GM19328 (cell line): ENCODE measurements around the gene BAZ1A.
"Not testable (repeated sequence)": the region's sequence is repeated elsewhere in the genome, so short reads cannot be mapped to it uniquely, and the experiment has no call there.

Source experiments
- ATAC-seq: cut with Tn5 transposase; IDR thresholded peaks from one replicate; pipeline ENCODE4 v1.9.1; 2021; ENCODE audit warnings: mild to moderate bottlenecking, moderate library complexity; ENCODE audit not compliant: unreplicated experiment

The BAZ1A gene

DNA sequence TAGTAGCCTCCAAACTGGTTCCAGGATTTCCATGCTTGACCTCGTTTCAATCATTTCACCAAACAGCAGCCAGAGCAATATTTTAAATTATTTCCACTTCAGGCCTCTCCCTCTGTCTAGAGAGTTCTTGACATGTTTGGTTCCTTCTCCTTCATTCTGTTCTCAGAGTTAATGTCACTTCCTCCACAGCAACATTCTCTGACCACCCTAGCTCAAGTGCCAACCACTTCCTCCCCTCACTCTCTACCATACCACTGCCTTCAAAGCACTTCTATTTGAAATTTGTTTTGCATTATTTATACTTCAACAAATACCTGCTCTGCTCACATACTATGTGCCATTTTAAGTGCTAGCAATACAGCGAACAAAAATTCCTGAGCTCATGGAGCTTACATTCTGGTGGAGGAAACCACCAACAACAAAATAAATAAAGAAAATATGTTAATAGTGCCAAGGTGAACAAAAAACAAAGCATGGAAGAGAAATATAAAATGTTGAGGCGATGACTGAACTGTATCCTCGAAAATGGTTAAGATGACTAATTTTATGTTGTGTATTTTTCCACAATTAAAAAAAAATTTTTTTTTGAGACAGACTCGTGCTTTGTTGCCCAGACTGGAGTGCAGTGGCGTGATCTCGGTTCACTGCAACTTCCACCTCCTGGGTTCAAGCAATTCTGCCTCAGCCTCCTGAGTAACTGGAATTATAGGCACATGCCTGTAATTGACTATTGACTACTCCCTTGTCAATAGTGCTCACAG, 17.3 kb downstream of the BAZ1A start:
- no peak for ATAC-seq

DNA sequence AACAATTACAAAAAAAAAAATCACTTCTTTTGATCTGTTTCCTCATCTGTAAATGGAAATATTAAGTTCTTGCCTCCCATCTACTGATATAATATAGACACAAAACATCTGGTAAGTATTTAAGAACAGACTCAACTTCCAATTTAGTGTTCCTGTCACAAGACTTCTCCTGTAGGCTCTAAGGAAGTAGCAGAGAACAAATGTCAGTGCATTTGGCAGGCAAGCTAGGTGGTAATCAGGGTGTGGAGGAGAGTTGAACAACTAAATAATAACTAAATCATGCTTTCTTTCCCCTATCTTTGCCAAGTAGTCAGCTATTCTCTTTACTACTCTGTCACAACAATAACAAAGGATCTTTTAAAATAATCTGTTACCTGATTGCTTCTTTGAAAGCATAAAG, 22.1 kb downstream of the BAZ1A start:
- ATAC-seq, result no peak

DNA sequence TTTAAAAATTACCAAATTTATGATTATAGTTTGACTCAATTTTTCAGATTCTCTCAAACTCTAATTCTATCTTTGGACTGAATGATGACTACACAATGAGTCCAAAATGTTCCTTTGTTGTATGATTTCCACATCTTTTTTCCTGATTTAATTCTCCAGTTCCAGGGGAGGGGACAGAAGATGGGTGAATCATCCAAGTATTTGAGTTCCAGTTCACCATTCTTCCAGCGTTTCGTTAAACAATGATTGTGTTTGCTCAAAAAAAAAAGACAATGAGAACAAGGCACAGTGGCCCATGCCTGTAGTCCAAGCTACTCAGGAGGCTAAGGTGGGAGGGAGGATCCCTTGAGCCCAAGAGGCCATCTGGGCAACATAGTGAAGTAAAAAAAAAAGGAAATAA, 23.8 kb downstream of the BAZ1A start:
- ATAC-seq, result no peak

DNA sequence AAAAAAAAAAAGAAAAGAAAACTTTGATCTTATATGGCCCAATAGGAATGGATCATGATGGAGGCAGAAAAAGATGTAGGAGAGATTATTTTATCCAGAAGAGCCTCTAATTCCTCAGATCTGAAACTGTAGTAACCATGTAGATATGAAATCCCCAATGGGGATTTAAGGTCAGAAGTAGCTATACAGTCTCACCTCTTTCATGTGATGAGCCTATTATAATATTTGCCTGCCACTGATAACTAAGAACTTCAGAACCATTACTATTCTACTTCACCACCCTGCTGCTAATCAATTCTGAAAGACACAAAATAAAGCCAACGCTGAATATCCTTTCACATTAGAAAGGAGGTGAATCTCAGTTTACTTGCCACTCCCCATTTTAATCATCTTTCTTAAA, 29.3 kb downstream of the BAZ1A start:
- ATAC-seq, result no peak

DNA sequence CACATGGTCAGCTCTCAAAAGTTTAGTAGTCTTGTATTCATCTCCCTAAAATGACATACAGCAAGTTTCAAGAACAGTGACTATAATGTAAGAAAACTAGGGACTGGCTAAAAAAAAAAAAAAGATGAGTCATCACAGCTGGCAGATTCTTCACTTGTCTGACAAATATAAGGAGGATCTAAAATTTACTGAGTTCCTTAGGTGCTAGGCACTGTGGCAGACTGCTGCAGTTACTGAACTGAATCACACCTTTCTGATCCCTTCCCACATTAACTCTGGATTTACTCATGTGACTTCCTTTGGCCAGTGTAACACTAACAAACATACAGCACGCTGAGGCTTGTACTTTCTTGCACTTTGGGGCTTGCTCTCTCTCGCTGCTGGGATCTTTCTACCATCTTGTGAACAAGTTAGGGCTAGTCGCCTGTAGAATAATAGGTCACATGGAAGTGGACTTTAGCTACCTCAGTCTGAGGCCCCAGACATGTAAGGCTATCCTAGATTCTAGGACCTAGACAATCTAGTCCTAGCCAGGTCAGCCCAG, 32.1 kb downstream of the BAZ1A start:
- ATAC-seq, result no peak

DNA sequence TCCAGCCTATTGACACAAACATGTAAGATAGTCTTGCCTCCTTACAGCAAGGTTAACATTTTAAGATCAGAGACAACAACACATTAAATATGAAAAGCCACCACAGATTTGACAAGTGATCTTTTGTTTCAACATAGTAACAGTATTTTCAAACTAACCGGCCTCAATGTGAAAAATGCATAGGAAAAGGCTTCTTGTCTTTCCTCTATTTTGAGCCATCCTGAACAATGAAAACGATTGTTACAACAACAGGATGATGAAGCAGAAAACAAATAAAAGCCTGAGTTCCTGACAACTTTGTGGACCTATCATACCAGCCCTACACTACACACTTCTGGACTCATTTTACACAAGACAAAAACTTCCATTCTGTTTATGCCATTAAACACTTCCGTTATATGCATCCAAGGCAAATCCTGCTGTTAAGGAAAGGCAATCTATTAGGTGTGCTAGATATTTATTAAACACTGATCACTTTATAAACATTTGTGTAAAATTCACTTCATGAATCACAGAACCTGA, 37.3 kb downstream of the BAZ1A start:
- no peak for ATAC-seq

DNA sequence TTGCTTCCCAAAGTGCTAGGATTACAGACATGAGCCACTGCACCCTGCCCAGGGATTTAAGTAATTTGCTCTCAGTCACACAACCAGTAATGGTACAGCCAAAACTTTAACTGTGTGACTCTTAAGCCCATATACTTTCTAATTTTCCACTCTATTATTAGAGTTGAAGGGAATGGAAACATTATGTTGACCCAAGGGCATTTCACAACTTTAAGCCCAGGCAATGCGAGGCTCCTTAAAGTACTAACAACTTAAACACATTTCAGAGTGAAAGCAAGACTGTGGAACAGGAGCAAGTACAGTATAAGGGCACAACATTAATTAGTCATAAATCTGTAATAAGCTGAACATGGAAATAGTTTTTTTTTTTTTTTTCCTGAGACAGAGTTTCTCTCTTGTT, 39.8 kb downstream of the BAZ1A start:
- no peak for ATAC-seq

DNA sequence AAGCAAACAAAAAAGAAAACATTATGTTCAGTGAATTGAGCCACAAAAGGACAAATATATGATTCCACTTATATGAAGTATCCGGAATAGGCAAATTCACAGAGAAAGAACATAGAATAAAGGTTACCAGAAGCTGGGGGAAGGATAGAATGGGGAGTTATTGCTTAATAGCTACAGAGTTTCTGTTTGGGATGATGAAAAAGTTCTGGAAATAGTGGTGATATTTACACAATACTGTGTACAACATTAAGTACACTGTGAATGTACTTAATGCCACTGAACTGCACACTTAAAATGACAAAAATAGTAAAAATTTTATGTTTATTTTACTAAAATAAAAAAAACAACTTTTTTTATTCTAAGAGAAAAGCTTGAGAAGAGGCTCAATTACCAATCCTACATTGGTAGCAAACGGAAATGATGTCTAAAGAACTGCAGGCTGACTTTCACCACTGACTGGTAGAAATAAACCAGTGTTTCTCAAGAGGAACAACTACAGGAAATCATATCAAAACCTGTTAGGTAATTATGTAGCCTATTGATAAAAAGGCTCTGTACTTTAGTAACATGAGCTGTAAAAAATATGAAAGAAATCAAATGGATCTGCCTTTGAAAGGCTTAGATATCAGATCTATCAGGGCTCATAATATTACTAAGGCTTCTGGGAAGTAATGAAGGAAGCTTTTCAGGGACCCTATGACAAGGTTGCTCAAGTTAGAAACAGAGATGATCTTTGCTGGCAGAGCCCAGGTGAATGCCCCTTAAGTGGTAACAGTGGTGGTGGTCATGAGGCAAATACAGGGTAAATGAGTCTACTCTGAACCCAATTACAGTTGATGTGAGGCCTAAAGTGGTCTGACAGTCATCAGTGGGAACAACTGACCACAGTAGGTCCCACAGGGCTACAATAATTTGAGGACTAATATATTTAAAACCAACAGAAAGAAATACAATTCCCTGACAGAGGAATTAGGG, 41.3 kb downstream of the BAZ1A start:
- no peak for ATAC-seq

DNA sequence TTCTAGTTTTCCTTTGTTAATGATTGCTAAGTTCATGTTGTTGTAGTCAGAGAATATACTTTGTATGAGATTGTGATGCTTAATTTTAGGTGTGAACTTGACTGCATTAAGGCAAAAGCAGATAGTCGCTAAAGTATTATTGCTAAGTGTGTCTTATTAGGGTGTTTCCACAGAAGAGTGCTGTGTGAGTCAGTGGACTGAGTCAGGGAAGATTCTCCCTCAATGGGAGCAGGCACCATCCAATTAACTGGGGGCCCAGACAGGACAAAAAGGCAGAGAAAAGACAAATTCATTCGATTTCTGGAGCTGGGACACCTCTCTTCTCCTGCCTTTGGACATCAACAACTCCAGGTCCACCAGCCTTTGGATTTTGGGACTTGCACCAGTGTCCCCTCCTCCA, 48.5 kb downstream of the BAZ1A start:
- no peak for ATAC-seq

DNA sequence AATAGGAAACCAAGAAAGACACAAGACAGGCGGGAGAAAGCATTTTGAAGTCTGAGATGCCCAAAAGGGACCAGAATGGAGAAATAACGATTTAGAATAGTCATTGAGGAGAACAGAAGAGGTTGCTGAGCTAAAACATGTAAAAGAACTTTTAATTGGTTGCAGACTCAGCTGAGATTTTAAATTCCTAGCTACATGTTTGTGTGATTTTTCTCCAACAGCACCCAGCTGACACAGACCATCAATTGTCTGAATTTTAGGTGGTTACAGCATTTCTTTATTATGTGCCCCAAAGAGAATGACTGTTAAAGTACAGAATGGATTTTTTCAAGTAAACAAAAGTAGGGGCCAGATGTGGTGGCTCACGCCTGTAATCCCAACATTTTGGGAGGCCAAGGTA, 50.3 kb downstream of the BAZ1A start:
- no peak for ATAC-seq

DNA sequence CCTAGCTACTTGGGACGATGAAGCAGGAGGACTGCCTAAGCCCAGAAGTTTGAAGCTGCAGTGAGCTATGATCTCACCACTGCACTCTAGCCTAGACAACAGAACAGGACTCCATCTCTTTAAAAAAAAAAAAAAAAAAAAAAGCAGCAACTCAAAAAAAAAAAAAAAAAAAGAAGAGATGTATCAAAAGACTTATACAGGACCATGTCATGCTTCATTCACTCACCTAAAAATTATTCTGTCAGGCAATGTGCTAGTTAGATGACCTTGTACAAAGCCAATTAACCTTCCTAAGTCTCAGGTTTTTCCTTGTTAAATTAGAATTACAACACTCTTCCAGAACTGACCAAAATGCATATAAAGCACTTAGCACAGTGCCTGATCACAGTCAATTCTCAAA, 50.9 kb downstream of the BAZ1A start:
- ATAC-seq, result no peak

DNA sequence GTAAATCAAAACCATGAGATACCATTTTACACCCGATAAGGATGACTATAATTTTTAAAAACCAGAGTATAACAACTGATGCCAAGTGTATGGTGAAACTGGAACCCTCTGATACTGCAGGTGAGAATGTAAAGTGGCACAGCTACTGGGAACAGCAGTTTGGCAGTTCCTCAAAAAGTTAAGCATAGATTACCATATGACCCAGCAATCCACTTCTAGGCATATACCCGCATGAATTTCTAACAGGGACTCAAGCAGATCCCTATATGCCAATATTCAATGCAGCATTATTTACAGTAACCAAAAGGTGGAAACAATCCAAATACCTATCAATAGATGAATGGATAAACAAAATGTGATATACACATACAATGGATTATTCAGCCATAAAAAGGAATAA, 57.4 kb downstream of the BAZ1A start:
- no peak for ATAC-seq

DNA sequence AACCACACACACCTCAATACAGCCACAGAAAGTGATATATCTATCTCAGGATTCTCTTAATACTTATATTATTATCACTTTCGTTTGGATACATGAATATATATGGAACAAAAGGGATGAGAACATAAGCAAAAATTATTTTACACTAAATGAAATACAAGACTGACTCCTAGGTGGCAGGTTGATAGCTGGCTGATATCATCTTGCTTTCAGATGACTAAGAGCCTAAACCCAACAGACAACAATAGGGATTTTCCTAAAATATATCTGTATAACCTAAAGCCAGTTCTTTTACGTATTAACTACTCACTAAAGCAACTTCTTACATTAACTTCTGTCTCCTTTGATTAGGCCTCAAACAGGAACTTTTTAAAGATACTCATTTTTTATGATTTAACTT, 65.1 kb downstream of the BAZ1A start:
- ATAC-seq, result no peak

DNA sequence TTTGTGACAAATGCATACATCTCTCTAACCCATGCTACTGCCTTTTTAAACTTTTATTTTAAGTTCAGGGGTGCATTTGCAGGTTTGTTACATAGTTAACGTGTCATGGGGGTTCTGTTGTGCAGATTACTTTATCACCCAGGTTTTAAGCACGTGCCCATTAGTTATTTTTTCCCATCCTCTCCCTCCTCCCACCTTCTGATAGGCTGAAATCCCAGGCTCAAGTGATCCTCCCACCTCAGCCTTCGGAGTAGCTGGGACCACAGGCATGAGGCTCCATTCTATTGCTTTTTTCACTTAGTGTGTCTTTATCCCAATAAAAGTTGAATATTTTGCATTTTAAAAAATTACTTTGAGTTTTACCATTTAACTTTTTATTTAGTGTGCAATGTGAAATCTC, 68.9 kb downstream of the BAZ1A start:
- no peak for ATAC-seq

DNA sequence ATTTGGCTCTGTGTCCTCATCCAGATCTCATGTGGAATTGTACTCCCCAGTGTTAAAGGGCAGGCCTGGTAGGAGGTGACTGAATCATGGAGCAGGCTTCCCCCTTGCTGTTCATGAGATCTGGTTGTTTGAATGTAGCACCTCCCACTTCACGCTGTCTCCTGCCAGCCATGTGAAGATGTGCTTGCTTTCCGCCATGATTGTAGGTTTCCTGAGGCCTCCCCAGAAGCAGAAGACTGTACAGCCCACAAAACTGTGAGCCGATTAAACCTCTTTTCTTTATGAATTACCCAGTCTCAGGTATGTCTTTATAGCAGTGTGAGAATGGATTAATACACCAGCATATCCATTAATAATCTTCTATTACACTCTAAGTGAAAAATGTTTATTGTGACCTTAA, 70.2 kb downstream of the BAZ1A start:
- ATAC-seq, result no peak

DNA sequence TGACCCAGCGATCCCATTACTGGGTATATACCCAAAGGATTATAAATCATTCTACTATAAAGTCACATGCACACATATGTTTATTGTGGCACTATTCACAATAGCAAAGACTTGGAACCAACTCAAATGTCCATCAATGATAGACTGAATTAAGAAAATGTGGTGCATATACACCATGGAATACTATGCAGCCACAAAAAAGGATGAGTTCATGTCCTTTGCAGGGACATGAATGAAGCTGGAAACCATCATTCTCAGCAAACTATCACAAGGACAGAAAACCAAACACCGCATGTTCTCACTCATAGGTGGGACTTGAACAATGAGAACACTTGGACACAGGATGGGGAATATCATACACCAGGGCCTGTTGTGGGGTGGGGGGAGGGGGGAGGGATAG, 76.3 kb downstream of the BAZ1A start:
- not testable (repeated sequence) for ATAC-seq

DNA sequence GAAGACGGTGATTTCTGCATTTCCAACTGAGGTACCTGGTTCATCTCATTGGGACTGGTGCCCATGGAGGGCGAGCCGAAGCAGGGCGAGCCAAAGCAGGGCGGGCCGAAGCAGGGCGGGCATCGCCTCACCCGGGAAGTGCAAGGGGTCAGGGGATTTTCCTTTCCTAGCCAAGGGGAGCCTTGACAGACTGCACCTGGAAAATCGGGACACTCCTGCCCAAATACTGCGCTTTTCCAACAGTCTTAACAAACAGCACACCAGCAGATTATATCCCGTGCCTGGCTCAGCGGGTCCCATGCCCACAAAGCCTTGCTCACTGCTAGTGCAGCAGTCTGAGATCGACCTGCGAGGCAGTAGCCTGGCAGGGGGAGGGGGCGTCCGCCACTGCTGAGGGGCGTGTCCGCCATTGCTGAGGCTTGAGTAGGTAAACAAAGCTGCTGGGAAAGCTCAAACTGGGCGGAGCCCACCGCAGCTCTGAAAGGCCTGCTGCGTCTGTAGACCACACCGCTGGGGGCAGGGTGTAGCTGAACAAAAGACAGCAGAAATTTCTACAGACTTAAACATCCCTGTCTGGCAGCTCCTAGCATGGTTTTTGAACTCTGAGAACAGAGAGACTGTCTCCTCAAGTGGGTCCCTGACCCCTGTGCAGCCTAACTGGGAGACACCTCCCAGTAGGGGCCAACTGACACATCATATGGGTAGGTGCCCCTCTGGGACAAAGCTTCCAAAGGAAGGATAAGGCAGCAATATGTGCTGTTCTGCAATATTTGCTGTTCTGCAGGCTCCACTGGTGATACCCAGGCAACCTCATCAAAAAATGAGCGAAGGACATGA, 77.2 kb downstream of the BAZ1A start:
- no peak for ATAC-seq

DNA sequence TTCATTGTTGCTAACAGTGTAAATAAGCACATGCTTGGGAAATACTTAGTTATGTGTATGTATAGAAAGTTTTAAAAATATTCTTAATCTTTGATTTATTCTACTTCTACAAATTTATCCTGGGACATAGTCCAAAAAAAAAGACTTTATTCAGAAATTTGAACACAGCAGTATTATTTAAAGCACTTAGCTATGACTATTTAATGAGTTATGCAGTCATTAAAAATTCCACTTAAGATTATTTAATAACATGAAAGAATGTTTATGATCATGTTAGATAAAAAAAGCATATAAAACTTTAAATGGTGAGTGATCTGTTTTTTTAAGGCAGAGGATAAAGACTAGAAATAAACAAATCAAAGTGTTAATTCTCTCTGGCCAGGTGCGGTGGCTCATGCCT, 78.3 kb downstream of the BAZ1A start:
- no peak for ATAC-seq

DNA sequence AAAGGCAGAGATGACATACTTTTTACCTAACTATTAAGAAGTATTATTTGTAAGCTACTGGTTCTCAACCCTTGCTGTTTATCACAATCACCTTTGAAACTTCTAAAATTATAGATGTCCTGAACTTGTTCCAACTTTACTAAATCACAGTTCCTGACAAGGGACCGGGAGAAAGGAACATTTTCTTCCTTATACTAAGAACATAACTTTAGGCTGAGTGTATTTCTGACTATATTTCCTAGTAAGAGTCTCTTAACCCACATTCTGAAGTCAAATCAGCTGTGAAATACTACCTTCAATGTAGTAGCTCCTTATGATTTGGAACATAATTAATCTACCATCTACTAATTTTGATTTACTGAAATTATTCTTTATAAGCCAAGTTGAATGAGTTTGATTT, 80.2 kb downstream of the BAZ1A start:
- ATAC-seq, result no peak

DNA sequence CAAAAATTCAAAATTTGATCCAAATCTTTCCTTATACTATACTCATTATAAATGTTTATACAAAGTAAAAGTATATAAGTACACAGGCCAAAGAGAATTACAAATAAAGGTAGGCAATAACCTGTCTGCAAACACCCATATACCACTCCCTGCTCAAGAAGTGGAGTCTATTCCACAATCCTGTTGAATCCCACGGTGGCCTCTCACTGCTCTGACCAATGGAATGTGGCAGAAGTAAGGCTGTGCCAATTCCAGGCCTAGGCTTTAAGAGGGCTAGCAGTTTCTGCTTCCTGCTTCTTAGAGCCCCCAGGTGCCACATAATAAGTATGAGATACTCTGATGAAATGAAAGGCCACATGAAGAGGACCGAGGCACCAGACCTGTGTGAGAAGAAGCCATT, 80.9 kb downstream of the BAZ1A start:
- no peak for ATAC-seq

DNA sequence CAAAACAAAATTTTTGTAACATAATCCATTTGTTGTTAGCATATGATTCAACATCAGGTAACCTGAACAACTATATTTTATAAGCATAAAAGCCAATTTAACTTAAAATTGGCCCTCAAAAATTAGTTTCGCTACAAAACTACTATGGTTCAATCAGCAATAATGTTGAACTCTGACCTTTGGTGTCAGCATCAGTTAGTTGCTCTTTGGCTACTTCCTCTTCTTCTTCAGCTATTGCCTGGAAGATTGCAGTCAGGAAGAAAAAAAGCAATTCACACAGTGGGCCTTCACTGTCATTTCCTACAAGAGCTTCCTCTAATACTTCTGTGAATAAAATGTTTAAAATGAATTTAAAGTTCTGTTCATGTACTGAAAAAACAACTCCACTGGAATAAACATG, 82.6 kb downstream of the BAZ1A start:
- ATAC-seq, result no peak
